ENCODE measurements around the gene NFATC2IP.

GRCh38 chr16:28923652-28924398 lies 26.9 kb upstream of the NFATC2IP start:
- TF ChIP-seq EZH2 (IDR thresholded peaks at IDR 0.05; ENCODE audit: insufficient read depth, low read length) (no peak), CTCF (IDR thresholded peaks at IDR 0.05; ENCODE audit: insufficient read depth, low read depth, low read length) (no peak)

All from astrocyte (in vitro differentiated cells and primary cell).